Ascending aorta (tissue), 2 donors: Measurements from ENCODE around the gene SLC6A3. TPM values are rescaled to one million over a fixed set of nuclear protein-coding genes. Genes with fewer than 3 reads are reported as not detected.

Experiments
- DNase-seq, 2 donors: peaks; one replicate each; pipeline ENCODE4 v3.0.0-alpha.2; 2019; ENCODE audit warnings: low spot score in 2 of 2
- H3K27ac ChIP-seq, 2 donors: fragments of 200-600 bp; sonication (generic); one replicate each; pipeline ENCODE4 v1.5.1; 2016 to 2017; ENCODE audit warnings: mild to moderate bottlenecking in 1 of 2
- H3K27me3 ChIP-seq: fragments of 200-600 bp; sonication (generic); one replicate; pipeline ENCODE4 v1.5.1; 2017
- H3K36me3 ChIP-seq, 2 donors: fragments of 200-600 bp; sonication (generic); one replicate each; pipeline ENCODE4 v1.5.1; 2016
- H3K4me1 ChIP-seq, 2 donors: fragments of 200-600 bp; sonication (generic); one replicate each; pipeline ENCODE4 v1.5.1; 2016 to 2017; ENCODE audit warnings: mild to moderate bottlenecking in 1 of 2
- H3K4me3 ChIP-seq, 2 donors: fragments of 200-600 bp; sonication (generic); one replicate each; pipeline ENCODE4 v1.5.1; 2016 to 2017; ENCODE audit warnings: mild to moderate bottlenecking in 1 of 2
- H3K9me3 ChIP-seq, 2 donors: fragments of 200-600 bp; sonication (generic); one replicate each; pipeline ENCODE4 v1.5.1; 2016
- CTCF ChIP-seq, 3 experiments: fragments of 200-600 bp in 2 of 3; fragments of 450-650 bp in 1 of 3; sonication (generic) in 2 of 3; IDR thresholded peaks; one replicate each; pipeline ENCODE4 v1.5.1; 2016 to 2019; ENCODE audit warnings: antibody characterized with exemption in 3 of 3, mild to moderate bottlenecking in 1 of 3, moderate library complexity in 1 of 3
- intact Hi-C: fragments of 100-400 bp; cut with DNase I; formaldehyde crosslinking; loops from one replicate; pipeline ENCODE4 v1.15.1; 2023
- total RNA-seq: library from RNA; depleted of rRNA; stranded (reverse); fragments of >200 nt; gene quantifications from one replicate; pipeline ENCODE4 v1.1.0, GENCODE V29; 2016

SLC6A3 gene
- total RNA-seq, 1 donor from 2014 or later = not detected

- TF ChIP-seq CTCF (IDR thresholded peaks at IDR 0.05) = no peak
Observed at GRCh38 chr5:1436036-1436435, 9.2 kb downstream of the SLC6A3 start.

GRCh38 chr5:1435369-1435768 lies 9.9 kb downstream of the SLC6A3 start:
- no peak overlapping the region for H3K27ac ChIP-seq
- H3K9me3 ChIP-seq = no peaks in the 10 kb centered on the region
- H3K27me3 ChIP-seq = no peaks in the 10 kb centered on the region
- no peaks in the 10 kb centered on the region for H3K36me3 ChIP-seq
- no peak for DNase-seq
- no peak for TF ChIP-seq CTCF (IDR thresholded peaks at IDR 0.05)
- intact Hi-C loops = no loop called here
- H3K4me1 ChIP-seq = no peaks in the 10 kb centered on the region
- H3K4me3 ChIP-seq = no peak overlapping the region

More at GRCh38 chr5:1436036-1436435, 9.2 kb downstream of the SLC6A3 start:
- intact Hi-C loops = no loop called here
- no peak for DNase-seq
- H3K27me3 ChIP-seq = no peaks in the 10 kb centered on the region
- no peak overlapping the region for H3K4me3 ChIP-seq
- no peak overlapping the region for H3K27ac ChIP-seq
- H3K9me3 ChIP-seq = no peaks in the 10 kb centered on the region
- H3K4me1 ChIP-seq = no peaks in the 10 kb centered on the region
- H3K36me3 ChIP-seq = no peaks in the 10 kb centered on the region

GRCh38 chr5:1432296-1432695 lies 12.9 kb downstream of the SLC6A3 start:
- Histone ChIP-seq H3K27ac (no peak overlapping the region), H3K4me3 (no peak overlapping the region), H3K9me3 (peaks cover 17 to 25% of the 10 kb centered on the region in 2 donors), H3K27me3 (no peaks in the 10 kb centered on the region), H3K4me1 (no peaks in the 10 kb centered on the region), H3K36me3 (no peaks in the 10 kb centered on the region)
- intact Hi-C loops = no loop called here
- peak in 1 of 2 donors; percentile 63 for DNase-seq
- TF ChIP-seq CTCF (IDR thresholded peaks at IDR 0.05) = no peak

GRCh38 chr5:1431896-1432295 lies 13.3 kb downstream of the SLC6A3 start:
- H3K36me3 ChIP-seq = no peaks in the 10 kb centered on the region
- no peaks in the 10 kb centered on the region for H3K4me1 ChIP-seq
- H3K27ac ChIP-seq = no peak overlapping the region
- no peaks in the 10 kb centered on the region for H3K27me3 ChIP-seq
- intact Hi-C loops = no loop called here
- no peak for TF ChIP-seq CTCF (IDR thresholded peaks at IDR 0.05)
- no peak overlapping the region for H3K4me3 ChIP-seq
- H3K9me3 ChIP-seq = peaks cover 17 to 29% of the 10 kb centered on the region in 2 donors
- no peak for DNase-seq

- peak in 1 of 2 donors; percentile 59 for DNase-seq
- intact Hi-C loops = no loop called here
- Histone ChIP-seq H3K27ac (no peak overlapping the region), H3K4me1 (no peaks in the 10 kb centered on the region), H3K9me3 (peaks cover 17 to 31% of the 10 kb centered on the region in 2 donors), H3K27me3 (no peaks in the 10 kb centered on the region), H3K4me3 (no peak overlapping the region), H3K36me3 (no peaks in the 10 kb centered on the region)
- TF ChIP-seq CTCF (IDR thresholded peaks at IDR 0.05) = no peak
Observed at GRCh38 chr5:1431021-1431811, 14.0 kb downstream of the SLC6A3 start.
